ENCODE measurements around the gene CGB7. TPM values are rescaled to one million over a fixed set of nuclear protein-coding genes. Genes with fewer than 3 reads are reported as not detected.

CGB7 gene
- total and polyA plus RNA-seq, 9 of the 15 experiments (the other 6 are each of a cell fraction or from before 2014, with no cell fraction given), result not detected

DNA sequence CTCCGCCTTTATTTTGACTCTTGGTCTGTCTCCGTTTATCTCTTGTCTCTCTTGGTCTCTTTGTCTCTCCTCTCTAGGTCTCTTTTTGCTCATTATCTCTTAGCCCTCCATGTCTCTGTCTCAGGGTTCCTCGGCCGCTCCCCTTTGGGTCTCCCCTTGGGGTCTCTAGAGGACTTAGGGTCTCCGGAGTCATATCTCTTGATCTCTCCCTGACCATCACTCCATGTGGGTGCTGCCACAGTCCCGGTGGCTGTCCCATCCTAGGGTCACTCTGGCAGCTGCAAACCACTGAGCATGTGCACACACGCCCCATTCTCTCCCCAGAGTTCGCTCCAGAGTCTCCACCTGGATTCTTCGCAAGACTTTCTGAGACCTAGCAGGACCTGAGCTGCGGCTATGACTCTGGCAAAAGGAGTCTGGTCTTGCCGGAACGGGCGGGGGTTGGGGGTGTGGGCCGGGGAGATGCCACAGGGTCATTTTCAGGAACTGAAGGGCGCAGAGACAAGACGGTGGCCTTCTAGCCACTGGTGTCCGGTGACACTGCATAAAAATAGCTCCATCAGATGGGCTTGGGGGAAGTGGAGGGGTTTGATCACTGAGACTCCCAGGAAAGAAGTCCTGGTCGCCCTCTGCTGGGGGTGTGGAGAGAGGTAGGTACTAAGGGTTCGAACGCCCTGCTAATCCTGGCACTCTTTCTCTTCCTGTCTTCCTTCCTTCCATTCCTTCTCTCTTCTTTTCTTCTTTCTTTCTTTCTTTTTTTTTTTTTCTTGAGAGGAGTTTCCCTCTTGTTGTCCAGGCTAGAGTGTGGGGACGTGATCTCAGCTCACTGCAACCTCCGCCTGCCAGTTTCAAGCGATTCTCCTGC, 16.2 kb upstream of the CGB7 start (continued):
- TF ChIP-seq, protein P1, sequence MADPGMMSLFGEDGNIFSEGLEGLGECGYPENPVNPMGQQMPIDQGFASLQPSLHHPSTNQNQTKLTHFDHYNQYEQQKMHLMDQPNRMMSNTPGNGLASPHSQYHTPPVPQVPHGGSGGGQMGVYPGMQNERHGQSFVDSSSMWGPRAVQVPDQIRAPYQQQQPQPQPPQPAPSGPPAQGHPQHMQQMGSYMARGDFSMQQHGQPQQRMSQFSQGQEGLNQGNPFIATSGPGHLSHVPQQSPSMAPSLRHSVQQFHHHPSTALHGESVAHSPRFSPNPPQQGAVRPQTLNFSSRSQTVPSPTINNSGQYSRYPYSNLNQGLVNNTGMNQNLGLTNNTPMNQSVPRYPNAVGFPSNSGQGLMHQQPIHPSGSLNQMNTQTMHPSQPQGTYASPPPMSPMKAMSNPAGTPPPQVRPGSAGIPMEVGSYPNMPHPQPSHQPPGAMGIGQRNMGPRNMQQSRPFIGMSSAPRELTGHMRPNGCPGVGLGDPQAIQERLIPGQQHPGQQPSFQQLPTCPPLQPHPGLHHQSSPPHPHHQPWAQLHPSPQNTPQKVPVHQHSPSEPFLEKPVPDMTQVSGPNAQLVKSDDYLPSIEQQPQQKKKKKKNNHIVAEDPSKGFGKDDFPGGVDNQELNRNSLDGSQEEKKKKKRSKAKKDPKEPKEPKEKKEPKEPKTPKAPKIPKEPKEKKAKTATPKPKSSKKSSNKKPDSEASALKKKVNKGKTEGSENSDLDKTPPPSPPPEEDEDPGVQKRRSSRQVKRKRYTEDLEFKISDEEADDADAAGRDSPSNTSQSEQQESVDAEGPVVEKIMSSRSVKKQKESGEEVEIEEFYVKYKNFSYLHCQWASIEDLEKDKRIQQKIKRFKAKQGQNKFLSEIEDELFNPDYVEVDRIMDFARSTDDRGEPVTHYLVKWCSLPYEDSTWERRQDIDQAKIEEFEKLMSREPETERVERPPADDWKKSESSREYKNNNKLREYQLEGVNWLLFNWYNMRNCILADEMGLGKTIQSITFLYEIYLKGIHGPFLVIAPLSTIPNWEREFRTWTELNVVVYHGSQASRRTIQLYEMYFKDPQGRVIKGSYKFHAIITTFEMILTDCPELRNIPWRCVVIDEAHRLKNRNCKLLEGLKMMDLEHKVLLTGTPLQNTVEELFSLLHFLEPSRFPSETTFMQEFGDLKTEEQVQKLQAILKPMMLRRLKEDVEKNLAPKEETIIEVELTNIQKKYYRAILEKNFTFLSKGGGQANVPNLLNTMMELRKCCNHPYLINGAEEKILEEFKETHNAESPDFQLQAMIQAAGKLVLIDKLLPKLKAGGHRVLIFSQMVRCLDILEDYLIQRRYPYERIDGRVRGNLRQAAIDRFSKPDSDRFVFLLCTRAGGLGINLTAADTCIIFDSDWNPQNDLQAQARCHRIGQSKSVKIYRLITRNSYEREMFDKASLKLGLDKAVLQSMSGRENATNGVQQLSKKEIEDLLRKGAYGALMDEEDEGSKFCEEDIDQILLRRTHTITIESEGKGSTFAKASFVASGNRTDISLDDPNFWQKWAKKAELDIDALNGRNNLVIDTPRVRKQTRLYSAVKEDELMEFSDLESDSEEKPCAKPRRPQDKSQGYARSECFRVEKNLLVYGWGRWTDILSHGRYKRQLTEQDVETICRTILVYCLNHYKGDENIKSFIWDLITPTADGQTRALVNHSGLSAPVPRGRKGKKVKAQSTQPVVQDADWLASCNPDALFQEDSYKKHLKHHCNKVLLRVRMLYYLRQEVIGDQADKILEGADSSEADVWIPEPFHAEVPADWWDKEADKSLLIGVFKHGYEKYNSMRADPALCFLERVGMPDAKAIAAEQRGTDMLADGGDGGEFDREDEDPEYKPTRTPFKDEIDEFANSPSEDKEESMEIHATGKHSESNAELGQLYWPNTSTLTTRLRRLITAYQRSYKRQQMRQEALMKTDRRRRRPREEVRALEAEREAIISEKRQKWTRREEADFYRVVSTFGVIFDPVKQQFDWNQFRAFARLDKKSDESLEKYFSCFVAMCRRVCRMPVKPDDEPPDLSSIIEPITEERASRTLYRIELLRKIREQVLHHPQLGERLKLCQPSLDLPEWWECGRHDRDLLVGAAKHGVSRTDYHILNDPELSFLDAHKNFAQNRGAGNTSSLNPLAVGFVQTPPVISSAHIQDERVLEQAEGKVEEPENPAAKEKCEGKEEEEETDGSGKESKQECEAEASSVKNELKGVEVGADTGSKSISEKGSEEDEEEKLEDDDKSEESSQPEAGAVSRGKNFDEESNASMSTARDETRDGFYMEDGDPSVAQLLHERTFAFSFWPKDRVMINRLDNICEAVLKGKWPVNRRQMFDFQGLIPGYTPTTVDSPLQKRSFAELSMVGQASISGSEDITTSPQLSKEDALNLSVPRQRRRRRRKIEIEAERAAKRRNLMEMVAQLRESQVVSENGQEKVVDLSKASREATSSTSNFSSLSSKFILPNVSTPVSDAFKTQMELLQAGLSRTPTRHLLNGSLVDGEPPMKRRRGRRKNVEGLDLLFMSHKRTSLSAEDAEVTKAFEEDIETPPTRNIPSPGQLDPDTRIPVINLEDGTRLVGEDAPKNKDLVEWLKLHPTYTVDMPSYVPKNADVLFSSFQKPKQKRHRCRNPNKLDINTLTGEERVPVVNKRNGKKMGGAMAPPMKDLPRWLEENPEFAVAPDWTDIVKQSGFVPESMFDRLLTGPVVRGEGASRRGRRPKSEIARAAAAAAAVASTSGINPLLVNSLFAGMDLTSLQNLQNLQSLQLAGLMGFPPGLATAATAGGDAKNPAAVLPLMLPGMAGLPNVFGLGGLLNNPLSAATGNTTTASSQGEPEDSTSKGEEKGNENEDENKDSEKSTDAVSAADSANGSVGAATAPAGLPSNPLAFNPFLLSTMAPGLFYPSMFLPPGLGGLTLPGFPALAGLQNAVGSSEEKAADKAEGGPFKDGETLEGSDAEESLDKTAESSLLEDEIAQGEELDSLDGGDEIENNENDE (IDR thresholded peaks at IDR 0.05; ENCODE audit: low read depth, low read length), result no peak
- TF ChIP-seq, protein P2, sequence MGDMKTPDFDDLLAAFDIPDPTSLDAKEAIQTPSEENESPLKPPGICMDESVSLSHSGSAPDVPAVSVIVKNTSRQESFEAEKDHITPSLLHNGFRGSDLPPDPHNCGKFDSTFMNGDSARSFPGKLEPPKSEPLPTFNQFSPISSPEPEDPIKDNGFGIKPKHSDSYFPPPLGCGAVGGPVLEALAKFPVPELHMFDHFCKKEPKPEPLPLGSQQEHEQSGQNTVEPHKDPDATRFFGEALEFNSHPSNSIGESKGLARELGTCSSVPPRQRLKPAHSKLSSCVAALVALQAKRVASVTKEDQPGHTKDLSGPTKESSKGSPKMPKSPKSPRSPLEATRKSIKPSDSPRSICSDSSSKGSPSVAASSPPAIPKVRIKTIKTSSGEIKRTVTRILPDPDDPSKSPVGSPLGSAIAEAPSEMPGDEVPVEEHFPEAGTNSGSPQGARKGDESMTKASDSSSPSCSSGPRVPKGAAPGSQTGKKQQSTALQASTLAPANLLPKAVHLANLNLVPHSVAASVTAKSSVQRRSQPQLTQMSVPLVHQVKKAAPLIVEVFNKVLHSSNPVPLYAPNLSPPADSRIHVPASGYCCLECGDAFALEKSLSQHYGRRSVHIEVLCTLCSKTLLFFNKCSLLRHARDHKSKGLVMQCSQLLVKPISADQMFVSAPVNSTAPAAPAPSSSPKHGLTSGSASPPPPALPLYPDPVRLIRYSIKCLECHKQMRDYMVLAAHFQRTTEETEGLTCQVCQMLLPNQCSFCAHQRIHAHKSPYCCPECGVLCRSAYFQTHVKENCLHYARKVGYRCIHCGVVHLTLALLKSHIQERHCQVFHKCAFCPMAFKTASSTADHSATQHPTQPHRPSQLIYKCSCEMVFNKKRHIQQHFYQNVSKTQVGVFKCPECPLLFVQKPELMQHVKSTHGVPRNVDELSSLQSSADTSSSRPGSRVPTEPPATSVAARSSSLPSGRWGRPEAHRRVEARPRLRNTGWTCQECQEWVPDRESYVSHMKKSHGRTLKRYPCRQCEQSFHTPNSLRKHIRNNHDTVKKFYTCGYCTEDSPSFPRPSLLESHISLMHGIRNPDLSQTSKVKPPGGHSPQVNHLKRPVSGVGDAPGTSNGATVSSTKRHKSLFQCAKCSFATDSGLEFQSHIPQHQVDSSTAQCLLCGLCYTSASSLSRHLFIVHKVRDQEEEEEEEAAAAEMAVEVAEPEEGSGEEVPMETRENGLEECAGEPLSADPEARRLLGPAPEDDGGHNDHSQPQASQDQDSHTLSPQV (IDR thresholded peaks at IDR 0.05), result no peak
- TF ChIP-seq, protein P3, sequence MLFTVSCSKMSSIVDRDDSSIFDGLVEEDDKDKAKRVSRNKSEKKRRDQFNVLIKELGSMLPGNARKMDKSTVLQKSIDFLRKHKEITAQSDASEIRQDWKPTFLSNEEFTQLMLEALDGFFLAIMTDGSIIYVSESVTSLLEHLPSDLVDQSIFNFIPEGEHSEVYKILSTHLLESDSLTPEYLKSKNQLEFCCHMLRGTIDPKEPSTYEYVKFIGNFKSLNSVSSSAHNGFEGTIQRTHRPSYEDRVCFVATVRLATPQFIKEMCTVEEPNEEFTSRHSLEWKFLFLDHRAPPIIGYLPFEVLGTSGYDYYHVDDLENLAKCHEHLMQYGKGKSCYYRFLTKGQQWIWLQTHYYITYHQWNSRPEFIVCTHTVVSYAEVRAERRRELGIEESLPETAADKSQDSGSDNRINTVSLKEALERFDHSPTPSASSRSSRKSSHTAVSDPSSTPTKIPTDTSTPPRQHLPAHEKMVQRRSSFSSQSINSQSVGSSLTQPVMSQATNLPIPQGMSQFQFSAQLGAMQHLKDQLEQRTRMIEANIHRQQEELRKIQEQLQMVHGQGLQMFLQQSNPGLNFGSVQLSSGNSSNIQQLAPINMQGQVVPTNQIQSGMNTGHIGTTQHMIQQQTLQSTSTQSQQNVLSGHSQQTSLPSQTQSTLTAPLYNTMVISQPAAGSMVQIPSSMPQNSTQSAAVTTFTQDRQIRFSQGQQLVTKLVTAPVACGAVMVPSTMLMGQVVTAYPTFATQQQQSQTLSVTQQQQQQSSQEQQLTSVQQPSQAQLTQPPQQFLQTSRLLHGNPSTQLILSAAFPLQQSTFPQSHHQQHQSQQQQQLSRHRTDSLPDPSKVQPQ (CRISPR knock-in tag; IDR thresholded peaks at IDR 0.05; ENCODE audit: borderline replicate concordance), result no peak
- no peak for TF ChIP-seq SIRT6 (IDR thresholded peaks at IDR 0.05; ENCODE audit: low read depth, low read length)
- TF ChIP-seq, protein P4, sequence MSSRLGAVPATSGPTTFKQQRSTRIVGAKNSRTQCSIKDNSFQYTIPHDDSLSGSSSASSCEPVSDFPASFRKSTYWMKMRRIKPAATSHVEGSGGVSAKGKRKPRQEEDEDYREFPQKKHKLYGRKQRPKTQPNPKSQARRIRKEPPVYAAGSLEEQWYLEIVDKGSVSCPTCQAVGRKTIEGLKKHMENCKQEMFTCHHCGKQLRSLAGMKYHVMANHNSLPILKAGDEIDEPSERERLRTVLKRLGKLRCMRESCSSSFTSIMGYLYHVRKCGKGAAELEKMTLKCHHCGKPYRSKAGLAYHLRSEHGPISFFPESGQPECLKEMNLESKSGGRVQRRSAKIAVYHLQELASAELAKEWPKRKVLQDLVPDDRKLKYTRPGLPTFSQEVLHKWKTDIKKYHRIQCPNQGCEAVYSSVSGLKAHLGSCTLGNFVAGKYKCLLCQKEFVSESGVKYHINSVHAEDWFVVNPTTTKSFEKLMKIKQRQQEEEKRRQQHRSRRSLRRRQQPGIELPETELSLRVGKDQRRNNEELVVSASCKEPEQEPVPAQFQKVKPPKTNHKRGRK (tag; IDR thresholded peaks at IDR 0.05), result peak; percentile 82
